Activated B cell treated with CpG ODN at 0.5 μM for 24 hours (primary cell): ENCODE measurements around the gene DAB2. TPM values are rescaled to one million over a fixed set of nuclear protein-coding genes. Genes with fewer than 3 reads are reported as not detected.

Source experiments
- ATAC-seq: fragments of 200-7000 bp; cut with Tn5 transposase; one replicate; pipeline ENCODE4 v1.10.0; 2021; ENCODE audit warnings: low read depth, mild to moderate bottlenecking, moderate library complexity
- CTCF ChIA-PET: fragments of 350-600 bp; sonication (Branson Sonifier 250); formaldehyde crosslinking; loops from one replicate; lab custom pipeline; 2021; ENCODE audit warnings: antibody characterized with exemption; lab: Charles Lee
- POLR2A ChIA-PET: fragments of 350-600 bp; sonication (Branson Sonifier 250); formaldehyde crosslinking; loops from one replicate; lab custom pipeline; 2021; ENCODE audit warnings: antibody characterized with exemption; lab: Charles Lee
- DNase-seq: peaks from one replicate; pipeline ENCODE4 v3.0.0; 2022
- H3K27ac Mint-ChIP-seq: one replicate; pipeline ENCODE4 v1.8.0; 2020; ENCODE audit warnings: mixed read lengths
- H3K27me3 Mint-ChIP-seq: one replicate; pipeline ENCODE4 v1.8.0; 2021; ENCODE audit warnings: mixed read lengths
- H3K36me3 Mint-ChIP-seq: one replicate; pipeline ENCODE4 v1.8.0; 2021; ENCODE audit warnings: low read depth, mixed read lengths
- H3K4me1 Mint-ChIP-seq: one replicate; pipeline ENCODE4 v1.8.0; 2021; ENCODE audit warnings: mixed read lengths
- H3K4me3 Mint-ChIP-seq: one replicate; pipeline ENCODE4 v1.8.0; 2020; ENCODE audit warnings: mild to moderate bottlenecking, mixed read lengths
- H3K9me3 Mint-ChIP-seq: one replicate; pipeline ENCODE4 v1.8.0; 2020; ENCODE audit warnings: mixed read lengths
- CTCF ChIP-seq: fragments of 200-600 bp; IDR thresholded peaks from one replicate; pipeline ENCODE4 v1.8.0; 2022; ENCODE audit warnings: antibody characterized with exemption, mild to moderate bottlenecking
- intact Hi-C: fragments of 100-400 bp; cut with micrococcal nuclease; formaldehyde crosslinking; loops from one replicate; pipeline ENCODE4 v1.15.1; 2024
- total RNA-seq: library from RNA; stranded (reverse); gene quantifications from 2 replicates; pipeline ENCODE4 v1.2.3, GENCODE V29; 2022

The DAB2 gene
- total RNA-seq, 1 donor from 2014 or later: not detected

- Mint-ChIP-seq H3K27ac (no peak overlapping the region), H3K27me3 (no peaks in the 10 kb centered on the region), H3K4me3 (no peak overlapping the region), H3K4me1 (no peaks in the 10 kb centered on the region), H3K36me3 (no peaks in the 10 kb centered on the region), H3K9me3 (no peaks in the 10 kb centered on the region)
- CTCF ChIA-PET: no interaction called here
- no peak for ATAC-seq
- intact Hi-C loops: no loop called here
- TF ChIP-seq CTCF: no peak
- POLR2A ChIA-PET: no interaction called here
- DNase-seq: no peak
These were observed 33.8 kb downstream of the DAB2 start for GRCh38 chr5:39390945-39391344.

GRCh38 chr5:39387293-39387692 is 37.5 kb downstream of the DAB2 start:
- Mint-ChIP-seq H3K4me1 (no peaks in the 10 kb centered on the region), H3K4me3 (no peak overlapping the region), H3K27me3 (no peaks in the 10 kb centered on the region), H3K36me3 (no peaks in the 10 kb centered on the region), H3K27ac (no peak overlapping the region), H3K9me3 (no peaks in the 10 kb centered on the region)
- ChIA-PET POLR2A (no interaction called here), CTCF (no interaction called here)
- TF ChIP-seq CTCF: no peak
- ATAC-seq (no peak), DNase-seq (no peak)
- intact Hi-C loops: no loop called here

- H3K36me3 Mint-ChIP-seq: no peaks in the 10 kb centered on the region
- no peak overlapping the region for H3K27ac Mint-ChIP-seq
- no peaks in the 10 kb centered on the region for H3K4me1 Mint-ChIP-seq
- DNase-seq (no peak), ATAC-seq (no peak)
- CTCF ChIA-PET: interaction anchor here (1.4 kb wide), 1 partner anchor 8 kb away, joined by 4 read pairs; no protein-coding TSS in a partner anchor
- peaks cover 2% of the 10 kb centered on the region for H3K27me3 Mint-ChIP-seq
- no peaks in the 10 kb centered on the region for H3K9me3 Mint-ChIP-seq
- H3K4me3 Mint-ChIP-seq: no peak overlapping the region
- POLR2A ChIA-PET: no interaction called here
- TF ChIP-seq CTCF: no peak
- intact Hi-C loops: no loop called here
These were observed 40.5 kb downstream of the DAB2 start for GRCh38 chr5:39384271-39384670.

GRCh38 chr5:39381376-39381775 is 43.4 kb downstream of the DAB2 start:
- ATAC-seq: no peak

GRCh38 chr5:39379693-39380092 is 45.1 kb downstream of the DAB2 start:
- H3K36me3 Mint-ChIP-seq: no peaks in the 10 kb centered on the region
- H3K9me3 Mint-ChIP-seq: no peaks in the 10 kb centered on the region
- H3K4me3 Mint-ChIP-seq: no peak overlapping the region
- H3K27ac Mint-ChIP-seq: no peak overlapping the region
- DNase-seq (no peak), ATAC-seq (no peak)
- ChIA-PET POLR2A (no interaction called here), CTCF (interaction anchor here (1.0 to 1.3 kb wide), 3 partner anchors 10 to 168 kb away, joined by 3 read pairs; no protein-coding TSS in a partner anchor)
- intact Hi-C loops: loop anchor here (5.0 kb wide), 1 partner anchor 162 kb away; the partner anchor contains the start of gene FYB1
- H3K4me1 Mint-ChIP-seq: no peaks in the 10 kb centered on the region
- TF ChIP-seq CTCF: no peak
- H3K27me3 Mint-ChIP-seq: peaks cover 2% of the 10 kb centered on the region

More at GRCh38 chr5:39381376-39381775, 43.4 kb downstream of the DAB2 start:
- Mint-ChIP-seq H3K4me3 (no peak overlapping the region), H3K9me3 (no peaks in the 10 kb centered on the region), H3K4me1 (no peaks in the 10 kb centered on the region), H3K36me3 (no peaks in the 10 kb centered on the region), H3K27me3 (peaks cover 2% of the 10 kb centered on the region), H3K27ac (no peak overlapping the region)
- intact Hi-C loops: no loop called here
- DNase-seq: no peak
- ChIA-PET CTCF (no interaction called here), POLR2A (no interaction called here)
- TF ChIP-seq CTCF: no peak
